GM18520 (cell line): ENCODE measurements around the gene POLR1E.
"Not testable (repeated sequence)": the region's sequence is repeated elsewhere in the genome, so short reads cannot be mapped to it uniquely, and the experiment has no call there.

Experiments
- ATAC-seq: cut with Tn5 transposase; IDR thresholded peaks from one replicate; pipeline ENCODE4 v1.9.1; 2021; ENCODE audit not compliant: unreplicated experiment

POLR1E gene

GRCh38 chr9:37499297-37499696 lies 13.5 kb downstream of the POLR1E start:
- ATAC-seq, result no peak

GRCh38 chr9:37501957-37502596 lies 16.3 kb downstream of the POLR1E start:
- ATAC-seq, result no peak

GRCh38 chr9:37503736-37504135 lies 18.0 kb downstream of the POLR1E start:
- no peak for ATAC-seq

- no peak for ATAC-seq
Measured at GRCh38 chr9:37504605-37505004, 18.9 kb downstream of the POLR1E start.

GRCh38 chr9:37507566-37508134 lies 21.9 kb downstream of the POLR1E start:
- ATAC-seq, result no peak

- ATAC-seq, result no peak
Measured at GRCh38 chr9:37508135-37508833, 22.5 kb downstream of the POLR1E start.

GRCh38 chr9:37508834-37509206 lies 23.1 kb downstream of the POLR1E start:
- ATAC-seq, result no peak

GRCh38 chr9:37509536-37509935 lies 23.8 kb downstream of the POLR1E start:
- ATAC-seq, result no peak

- ATAC-seq, result not testable (repeated sequence)
Measured at GRCh38 chr9:37510053-37510452, 24.3 kb downstream of the POLR1E start.

- ATAC-seq, result no peak
Measured at GRCh38 chr9:37511016-37512010, 25.6 kb downstream of the POLR1E start.

GRCh38 chr9:37512437-37512836 lies 26.7 kb downstream of the POLR1E start:
- no peak for ATAC-seq

GRCh38 chr9:37514415-37514814 lies 28.7 kb downstream of the POLR1E start:
- ATAC-seq, result not testable (repeated sequence)

- no peak for ATAC-seq
Measured at GRCh38 chr9:37514999-37515398, 29.3 kb downstream of the POLR1E start.

GRCh38 chr9:37515620-37516258 lies 30.0 kb downstream of the POLR1E start:
- ATAC-seq, result no peak

GRCh38 chr9:37517923-37518322 lies 32.2 kb downstream of the POLR1E start:
- ATAC-seq, result no peak

- no peak for ATAC-seq
Measured at GRCh38 chr9:37520641-37521040, 34.9 kb downstream of the POLR1E start.

- ATAC-seq, result no peak
Measured at GRCh38 chr9:37521111-37521510, 35.4 kb downstream of the POLR1E start.

- ATAC-seq, result no peak
Measured at GRCh38 chr9:37522971-37523370, 37.2 kb downstream of the POLR1E start.

- ATAC-seq, result no peak
Measured at GRCh38 chr9:37523916-37524315, 38.2 kb downstream of the POLR1E start.

- ATAC-seq, result no peak
Measured at GRCh38 chr9:37528652-37529471, 43.1 kb downstream of the POLR1E start.
